DOHH2 (cell line): ENCODE results near the gene LSM2.

Experiments
- H3F3A ChIP-seq: fragments of 200-600 bp; sonication (generic), shearing (Covaris generic); 2 replicates; pipeline ENCODE4 v1.6.0; 2016; ENCODE audit warnings: antibody characterized with exemption, mild to moderate bottlenecking; ENCODE audit not compliant: control insufficient read depth, insufficient read depth
- H3K27ac ChIP-seq: fragments of 200-600 bp; sonication (generic); 2 replicates; pipeline ENCODE4 v1.5.1; 2014; ENCODE audit warnings: low read depth, mild to moderate bottlenecking, low read length, moderate library complexity
- H3K27me3 ChIP-seq: fragments of 200-600 bp; sonication (generic); 2 replicates; pipeline ENCODE4 v1.6.1; 2014; ENCODE audit warnings: mild to moderate bottlenecking, low read length, mixed read lengths; ENCODE audit not compliant: control insufficient read depth
- H3K36me3 ChIP-seq: fragments of 200-600 bp; sonication (generic); 2 replicates; pipeline ENCODE4 v1.6.1; 2014; ENCODE audit warnings: mild to moderate bottlenecking, low read length, moderate library complexity, mixed read lengths; ENCODE audit not compliant: control insufficient read depth
- H3K4me1 ChIP-seq: fragments of 200-600 bp; sonication (generic); 2 replicates; pipeline ENCODE4 v1.6.1; 2014; ENCODE audit warnings: mild to moderate bottlenecking, low read length, mixed read lengths; ENCODE audit not compliant: control insufficient read depth
- H3K4me2 ChIP-seq: fragments of 200-600 bp; sonication (generic); 2 replicates; pipeline ENCODE4 v1.6.0; 2014; ENCODE audit warnings: mild to moderate bottlenecking, low read length, moderate library complexity
- H3K4me3 ChIP-seq: fragments of 200-600 bp; sonication (generic); 2 replicates; pipeline ENCODE4 v1.5.1; 2014; ENCODE audit warnings: mild to moderate bottlenecking, low read length, mixed read lengths
- H3K79me2 ChIP-seq: fragments of 200-600 bp; sonication (generic); 2 replicates; pipeline ENCODE4 v1.6.1; 2014; ENCODE audit warnings: mild to moderate bottlenecking, low read length, mixed read lengths; ENCODE audit not compliant: control insufficient read depth
- H3K9me2 ChIP-seq: fragments of 200-600 bp; sonication (generic); replicated peaks from 2 replicates; pipeline ENCODE4 v1.6.1; 2014; ENCODE audit warnings: mild to moderate bottlenecking, low read length, mixed read lengths; ENCODE audit not compliant: control insufficient read depth
- H3K9me3 ChIP-seq: fragments of 200-600 bp; sonication (generic); 2 replicates; pipeline ENCODE4 v1.6.1; 2014; ENCODE audit warnings: antibody characterized with exemption, low read length, mixed read lengths; ENCODE audit not compliant: control insufficient read depth, insufficient read depth
- H4K20me1 ChIP-seq: fragments of 200-600 bp; sonication (generic); 2 replicates; pipeline ENCODE4 v1.6.0; 2014; ENCODE audit warnings: low read depth, mild to moderate bottlenecking, antibody characterized with exemption, low read length, moderate library complexity; ENCODE audit not compliant: control insufficient read depth, insufficient read depth
- EZH2phosphoT487 ChIP-seq: fragments of 200-600 bp; sonication (generic); IDR thresholded peaks from 2 replicates; pipeline ENCODE4 v1.6.1; 2017; ENCODE audit warnings: borderline replicate concordance, mild to moderate bottlenecking, antibody characterized with exemption, low read length, moderate library complexity, mixed read lengths
- TF ChIP-seq, protein P1 (sequence below): fragments of 200-600 bp; sonication (generic); IDR thresholded peaks from one replicate; pipeline ENCODE4 v1.5.1; 2014; ENCODE audit warnings: antibody characterized with exemption, mild to moderate bottlenecking, low read depth, low read length; ENCODE audit not compliant: poor library complexity, severe bottlenecking

Gene LSM2

DNA sequence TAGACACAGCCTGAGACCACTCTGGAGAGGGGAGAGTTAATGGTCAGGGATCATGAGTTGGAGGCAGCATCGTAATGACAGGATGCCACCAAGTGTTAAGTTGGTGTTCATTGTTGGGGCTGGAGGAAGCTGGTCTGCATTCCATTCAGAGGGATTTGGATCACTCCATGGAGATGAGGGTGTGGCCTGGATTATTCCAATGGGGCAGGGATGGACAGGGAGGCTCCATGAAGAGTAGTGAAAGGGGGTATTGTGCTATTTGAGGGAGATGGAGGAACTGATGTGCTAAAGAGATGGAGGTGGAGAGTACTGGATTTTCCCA lies 43.2 kb downstream of the LSM2 start:
- H3K36me3 ChIP-seq: peaks cover 47% of the 10 kb centered on the region

DNA sequence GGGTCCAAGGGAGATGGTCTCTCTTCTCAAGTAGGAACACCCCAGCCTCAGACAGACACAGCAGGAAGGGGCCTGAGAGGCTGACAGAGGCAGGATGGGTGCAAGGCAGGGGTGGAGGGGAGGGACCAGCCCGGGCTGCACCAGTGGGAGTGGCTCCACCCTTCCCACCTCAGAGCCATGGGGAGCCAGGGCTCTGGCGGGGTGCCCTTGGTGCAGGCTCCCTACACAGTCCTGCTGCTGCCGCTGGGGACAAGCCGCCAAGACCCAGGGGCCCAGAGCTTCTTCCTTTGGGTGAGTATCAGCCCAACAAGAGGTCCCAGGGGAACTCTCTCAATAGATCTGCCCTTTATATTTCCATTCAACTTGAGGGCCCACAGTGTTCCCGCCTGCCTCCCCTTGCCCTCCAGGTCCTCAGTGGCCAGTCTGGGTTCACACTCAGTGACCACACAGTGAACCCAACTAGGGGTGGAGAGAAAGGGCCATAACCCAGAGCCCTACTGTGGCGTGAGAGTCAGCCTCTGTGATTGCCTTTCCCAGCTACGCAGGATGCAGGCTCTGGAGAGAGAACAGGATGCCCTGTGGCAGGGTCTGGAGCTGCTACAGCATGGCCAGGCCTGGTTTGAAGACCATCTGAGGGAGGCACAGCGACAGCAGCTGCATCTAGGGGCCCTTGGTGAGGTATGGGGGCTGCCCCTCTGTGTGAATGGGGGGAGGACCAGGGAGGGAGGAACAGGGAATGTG lies 43.7 kb downstream of the LSM2 start:
- no peak overlapping the region for H3K4me2 ChIP-seq
- no peaks in the 10 kb centered on the region for H3K79me2 ChIP-seq
- H3K9me2 ChIP-seq: no peaks in the 10 kb centered on the region
- H3K27me3 ChIP-seq: no peaks in the 10 kb centered on the region
- no peak overlapping the region for H3K27ac ChIP-seq
- peaks cover 49% of the 10 kb centered on the region for H3K36me3 ChIP-seq
- no peaks in the 10 kb centered on the region for H4K20me1 ChIP-seq
- TF ChIP-seq, protein P1, sequence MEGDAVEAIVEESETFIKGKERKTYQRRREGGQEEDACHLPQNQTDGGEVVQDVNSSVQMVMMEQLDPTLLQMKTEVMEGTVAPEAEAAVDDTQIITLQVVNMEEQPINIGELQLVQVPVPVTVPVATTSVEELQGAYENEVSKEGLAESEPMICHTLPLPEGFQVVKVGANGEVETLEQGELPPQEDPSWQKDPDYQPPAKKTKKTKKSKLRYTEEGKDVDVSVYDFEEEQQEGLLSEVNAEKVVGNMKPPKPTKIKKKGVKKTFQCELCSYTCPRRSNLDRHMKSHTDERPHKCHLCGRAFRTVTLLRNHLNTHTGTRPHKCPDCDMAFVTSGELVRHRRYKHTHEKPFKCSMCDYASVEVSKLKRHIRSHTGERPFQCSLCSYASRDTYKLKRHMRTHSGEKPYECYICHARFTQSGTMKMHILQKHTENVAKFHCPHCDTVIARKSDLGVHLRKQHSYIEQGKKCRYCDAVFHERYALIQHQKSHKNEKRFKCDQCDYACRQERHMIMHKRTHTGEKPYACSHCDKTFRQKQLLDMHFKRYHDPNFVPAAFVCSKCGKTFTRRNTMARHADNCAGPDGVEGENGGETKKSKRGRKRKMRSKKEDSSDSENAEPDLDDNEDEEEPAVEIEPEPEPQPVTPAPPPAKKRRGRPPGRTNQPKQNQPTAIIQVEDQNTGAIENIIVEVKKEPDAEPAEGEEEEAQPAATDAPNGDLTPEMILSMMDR: no peak
- no peak for TF ChIP-seq EZH2phosphoT487
- H3K4me1 ChIP-seq: no peaks in the 10 kb centered on the region
- H3K4me3 ChIP-seq: no peak overlapping the region
- H3K9me3 ChIP-seq: no peaks in the 10 kb centered on the region
- no peaks in the 10 kb centered on the region for H3F3A ChIP-seq

More for the DNA sequence above, 43.2 kb downstream of the LSM2 start:
- Histone ChIP-seq H3K9me2 (no peaks in the 10 kb centered on the region), H3K79me2 (no peaks in the 10 kb centered on the region), H3K4me3 (no peak overlapping the region), H3K27me3 (no peaks in the 10 kb centered on the region), H4K20me1 (no peaks in the 10 kb centered on the region), H3K4me1 (no peaks in the 10 kb centered on the region), H3K4me2 (no peak overlapping the region), H3K27ac (no peak overlapping the region), H3F3A (no peaks in the 10 kb centered on the region), H3K9me3 (no peaks in the 10 kb centered on the region)
- TF ChIP-seq, protein P1: no peak
- TF ChIP-seq EZH2phosphoT487: no peak

DNA sequence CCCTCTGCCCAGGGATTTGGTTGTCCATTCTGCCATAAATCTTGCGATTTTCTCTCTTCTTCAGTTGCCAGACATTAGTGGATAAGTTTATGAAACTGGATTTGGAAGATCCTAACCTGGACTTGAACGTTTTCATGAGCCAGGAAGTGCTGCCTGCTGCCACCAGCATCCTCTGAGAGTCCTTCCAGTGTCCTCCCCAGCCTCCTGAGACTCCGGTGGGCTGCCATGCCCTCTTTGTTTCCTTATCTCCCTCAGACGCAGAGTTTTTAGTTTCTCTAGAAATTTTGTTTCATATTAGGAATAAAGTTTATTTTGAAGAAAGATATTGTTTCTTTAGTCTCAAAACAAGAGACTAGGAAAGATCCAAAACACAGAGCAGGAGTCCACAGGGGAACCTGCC lies 44.4 kb downstream of the LSM2 start, which contains the start of gene SAPCD1:
Gene SAPCD1 (plus strand): TSS at position 301 of the 400 bp plus-strand sequence. CDS start 399 bp downstream, outside the sequence.
- no peak within 1 kb of the TSS for H3K4me3 ChIP-seq
- no peaks in the 10 kb centered on the region for H3K4me1 ChIP-seq
- no peaks in the 10 kb centered on the region for H3F3A ChIP-seq
- H3K36me3 ChIP-seq: peaks cover 49% of the 10 kb centered on the region
- no peaks in the 10 kb centered on the region for H3K9me2 ChIP-seq
- H3K27me3 ChIP-seq: no peaks in the 10 kb centered on the region
- H3K9me3 ChIP-seq: no peaks in the 10 kb centered on the region
- H4K20me1 ChIP-seq: no peaks in the 10 kb centered on the region
- TF ChIP-seq, protein P1: no peak
- no peak for TF ChIP-seq EZH2phosphoT487
- no peaks in the 10 kb centered on the region for H3K79me2 ChIP-seq
- H3K4me2 ChIP-seq: no peak within 1 kb of the TSS
- no peak within 1 kb of the TSS for H3K27ac ChIP-seq
